Panc1 (cell line): Measurements from ENCODE around the gene ZNF785.

Source experiments
- POLR2AphosphoS5 ChIP-seq: IDR thresholded peaks from 2 replicates; pipeline ENCODE4 v1.6.1; 2012; ENCODE audit warnings: mild to moderate bottlenecking, low read depth, low read length, moderate library complexity
- REST ChIP-seq, 2 experiments: IDR thresholded peaks; 2 replicates each; pipeline ENCODE4 v1.6.1; 2011 to 2012; ENCODE audit warnings: low read depth in 2 of 2, control low read depth in 1 of 2, low read length in 1 of 2, mild to moderate bottlenecking in 1 of 2, moderate library complexity in 1 of 2; ENCODE audit not compliant: insufficient read depth in 1 of 2
- TCF7L2 ChIP-seq: IDR thresholded peaks from 2 replicates; pipeline ENCODE4 v1.6.1; 2011; ENCODE audit warnings: mild to moderate bottlenecking, low read depth, low read length, inconsistent platforms
- TF ChIP-seq, protein P1 (sequence below): fragments of 450-650 bp; IDR thresholded peaks from 2 replicates; pipeline ENCODE4 v1.5.1; 2017; ENCODE audit warnings: mild to moderate bottlenecking

- TF ChIP-seq, protein P1, sequence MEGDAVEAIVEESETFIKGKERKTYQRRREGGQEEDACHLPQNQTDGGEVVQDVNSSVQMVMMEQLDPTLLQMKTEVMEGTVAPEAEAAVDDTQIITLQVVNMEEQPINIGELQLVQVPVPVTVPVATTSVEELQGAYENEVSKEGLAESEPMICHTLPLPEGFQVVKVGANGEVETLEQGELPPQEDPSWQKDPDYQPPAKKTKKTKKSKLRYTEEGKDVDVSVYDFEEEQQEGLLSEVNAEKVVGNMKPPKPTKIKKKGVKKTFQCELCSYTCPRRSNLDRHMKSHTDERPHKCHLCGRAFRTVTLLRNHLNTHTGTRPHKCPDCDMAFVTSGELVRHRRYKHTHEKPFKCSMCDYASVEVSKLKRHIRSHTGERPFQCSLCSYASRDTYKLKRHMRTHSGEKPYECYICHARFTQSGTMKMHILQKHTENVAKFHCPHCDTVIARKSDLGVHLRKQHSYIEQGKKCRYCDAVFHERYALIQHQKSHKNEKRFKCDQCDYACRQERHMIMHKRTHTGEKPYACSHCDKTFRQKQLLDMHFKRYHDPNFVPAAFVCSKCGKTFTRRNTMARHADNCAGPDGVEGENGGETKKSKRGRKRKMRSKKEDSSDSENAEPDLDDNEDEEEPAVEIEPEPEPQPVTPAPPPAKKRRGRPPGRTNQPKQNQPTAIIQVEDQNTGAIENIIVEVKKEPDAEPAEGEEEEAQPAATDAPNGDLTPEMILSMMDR = no peak
- no peak for TF ChIP-seq REST (IDR thresholded peaks at IDR 0.05; ENCODE audit: insufficient read depth in 1 of 2, low read depth in 2 of 2, low read length in 1 of 2)
- no peak for TF ChIP-seq POLR2AphosphoS5
- TF ChIP-seq TCF7L2 = no peak
Observed at GRCh38 chr16:30619638-30620037, 34.1 kb upstream of the ZNF785 start.
